RWPE2 (cell line): ENCODE results near the gene KIF26A.

Source experiments
- ATAC-seq: fragments of 200-7000 bp; cut with Tn5 transposase; 3 replicates; pipeline ENCODE4 v1.9.1; 2021; ENCODE audit warnings: low read depth
- DNase-seq: peaks from one replicate; pipeline ENCODE4 v3.0.0-alpha.2; 2020; ENCODE audit warnings: low spot score
- H3K27ac ChIP-seq: fragments of 450-650 bp; 2 replicates; pipeline ENCODE4 v1.5.1; 2017; ENCODE audit warnings: mild to moderate bottlenecking; ENCODE audit not compliant: poor library complexity, severe bottlenecking
- H3K27me3 ChIP-seq: fragments of 250-450 bp; sonication (Bioruptor Pico); 2 replicates; pipeline ENCODE4 v1.5.1; 2021; ENCODE audit warnings: mild to moderate bottlenecking, moderate library complexity; ENCODE audit not compliant: insufficient read depth, poor library complexity, severe bottlenecking
- H3K36me3 ChIP-seq: fragments of 250-450 bp; sonication (Bioruptor Pico); 2 replicates; pipeline ENCODE4 v1.5.1; 2020; ENCODE audit warnings: low read depth, mild to moderate bottlenecking, moderate library complexity
- H3K4me1 ChIP-seq: fragments of 250-450 bp; sonication (Bioruptor Pico); 2 replicates; pipeline ENCODE4 v1.5.1; 2021; ENCODE audit warnings: mild to moderate bottlenecking, moderate library complexity; ENCODE audit not compliant: insufficient read depth, poor library complexity, severe bottlenecking
- H3K4me3 ChIP-seq: fragments of 250-450 bp; sonication (Bioruptor Pico); 2 replicates; pipeline ENCODE4 v1.5.1; 2021; ENCODE audit warnings: mild to moderate bottlenecking, moderate library complexity; ENCODE audit not compliant: severe bottlenecking
- H3K9me3 ChIP-seq: fragments of 250-450 bp; sonication (Bioruptor Pico); 2 replicates; pipeline ENCODE4 v1.5.1; 2021; ENCODE audit warnings: mild to moderate bottlenecking, moderate library complexity; ENCODE audit not compliant: severe bottlenecking
- TF ChIP-seq, protein P1 (sequence below): fragments of 450-650 bp; IDR thresholded peaks from one replicate; pipeline ENCODE4 v1.5.1; 2017; ENCODE audit warnings: mild to moderate bottlenecking, moderate library complexity; ENCODE audit not compliant: poor library complexity, severe bottlenecking

KIF26A gene

DNA sequence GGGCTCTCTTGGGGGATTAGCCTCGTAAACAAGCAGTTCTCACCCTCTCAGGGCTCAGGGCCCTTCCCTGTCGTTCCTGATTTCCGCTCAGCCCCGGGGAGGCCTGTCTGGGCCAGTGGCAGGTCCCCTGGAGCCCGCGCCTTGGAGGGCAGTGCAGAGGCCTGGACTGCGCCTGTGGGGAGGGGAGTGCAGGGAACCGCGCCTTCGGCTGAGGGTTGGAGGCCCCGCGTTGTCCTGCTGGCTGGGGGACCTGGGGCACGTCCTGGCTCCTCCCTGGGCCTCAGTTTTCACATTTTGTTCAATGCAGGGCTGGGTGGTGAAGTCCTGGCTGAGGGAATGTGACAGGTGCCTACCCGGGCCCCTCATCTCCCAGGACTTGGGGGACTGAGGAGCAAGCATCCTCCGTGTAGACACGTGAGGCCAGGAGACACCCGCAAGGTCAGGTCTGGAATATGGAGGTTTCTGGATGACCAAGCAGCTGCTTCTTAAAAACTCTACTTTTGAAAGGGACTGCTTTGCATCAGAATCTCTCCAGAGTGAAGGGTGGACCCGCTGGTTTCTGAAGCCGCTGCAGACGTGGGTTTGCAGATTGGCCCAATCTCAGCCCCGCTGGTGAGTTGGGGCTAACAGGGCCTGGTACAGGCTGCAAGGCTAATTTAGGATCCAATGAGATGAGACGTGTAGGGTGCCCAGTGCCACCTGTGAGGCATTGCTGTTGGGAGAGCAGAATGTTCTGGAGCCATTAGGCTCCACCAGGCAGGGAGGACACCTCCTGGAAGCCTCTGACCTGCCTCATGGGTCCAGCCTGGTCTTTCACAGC, 80.2 kb downstream of the KIF26A start:
- no peak overlapping the region for H3K27ac ChIP-seq
- H3K36me3 ChIP-seq = no peaks in the 10 kb centered on the region
- H3K4me1 ChIP-seq = no peaks in the 10 kb centered on the region
- TF ChIP-seq, protein P1, sequence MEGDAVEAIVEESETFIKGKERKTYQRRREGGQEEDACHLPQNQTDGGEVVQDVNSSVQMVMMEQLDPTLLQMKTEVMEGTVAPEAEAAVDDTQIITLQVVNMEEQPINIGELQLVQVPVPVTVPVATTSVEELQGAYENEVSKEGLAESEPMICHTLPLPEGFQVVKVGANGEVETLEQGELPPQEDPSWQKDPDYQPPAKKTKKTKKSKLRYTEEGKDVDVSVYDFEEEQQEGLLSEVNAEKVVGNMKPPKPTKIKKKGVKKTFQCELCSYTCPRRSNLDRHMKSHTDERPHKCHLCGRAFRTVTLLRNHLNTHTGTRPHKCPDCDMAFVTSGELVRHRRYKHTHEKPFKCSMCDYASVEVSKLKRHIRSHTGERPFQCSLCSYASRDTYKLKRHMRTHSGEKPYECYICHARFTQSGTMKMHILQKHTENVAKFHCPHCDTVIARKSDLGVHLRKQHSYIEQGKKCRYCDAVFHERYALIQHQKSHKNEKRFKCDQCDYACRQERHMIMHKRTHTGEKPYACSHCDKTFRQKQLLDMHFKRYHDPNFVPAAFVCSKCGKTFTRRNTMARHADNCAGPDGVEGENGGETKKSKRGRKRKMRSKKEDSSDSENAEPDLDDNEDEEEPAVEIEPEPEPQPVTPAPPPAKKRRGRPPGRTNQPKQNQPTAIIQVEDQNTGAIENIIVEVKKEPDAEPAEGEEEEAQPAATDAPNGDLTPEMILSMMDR = no peak
- H3K4me3 ChIP-seq = no peak overlapping the region
- H3K9me3 ChIP-seq = no peaks in the 10 kb centered on the region
- DNase-seq (peak; percentile 70), ATAC-seq (no peak)
- H3K27me3 ChIP-seq = peaks cover 35% of the 10 kb centered on the region

DNA sequence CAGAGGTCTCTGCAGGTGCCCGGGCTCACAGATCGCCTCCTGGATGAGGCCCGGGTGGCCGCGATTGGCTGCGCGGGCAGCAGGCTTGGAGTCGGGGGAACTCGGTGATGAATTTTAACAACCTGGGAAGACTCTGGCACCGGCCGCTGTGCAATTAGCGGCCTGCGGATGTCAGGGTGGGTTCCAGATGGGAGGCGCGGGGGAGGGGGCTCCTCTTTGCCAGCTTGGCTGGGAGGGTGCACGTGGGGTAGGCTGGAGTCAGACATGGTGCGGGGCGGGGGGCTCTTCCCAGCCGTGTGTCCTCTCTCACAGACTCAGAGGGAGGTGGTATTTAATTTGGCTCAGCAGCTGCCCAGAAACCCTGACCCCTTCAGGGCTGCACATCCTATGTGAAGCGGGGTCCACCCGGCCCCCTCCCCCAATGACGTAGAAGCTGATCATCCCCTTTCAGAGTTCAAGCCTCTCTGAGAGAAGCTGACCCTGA, 81.4 kb downstream of the KIF26A start:
- no peak overlapping the region for H3K4me3 ChIP-seq
- no peaks in the 10 kb centered on the region for H3K9me3 ChIP-seq
- no peaks in the 10 kb centered on the region for H3K4me1 ChIP-seq
- no peak overlapping the region for H3K27ac ChIP-seq
- H3K36me3 ChIP-seq = no peaks in the 10 kb centered on the region
- H3K27me3 ChIP-seq = peaks cover 30% of the 10 kb centered on the region
- no peak for ATAC-seq
- DNase-seq = peak; percentile 55
- TF ChIP-seq, protein P1 = no peak

DNA sequence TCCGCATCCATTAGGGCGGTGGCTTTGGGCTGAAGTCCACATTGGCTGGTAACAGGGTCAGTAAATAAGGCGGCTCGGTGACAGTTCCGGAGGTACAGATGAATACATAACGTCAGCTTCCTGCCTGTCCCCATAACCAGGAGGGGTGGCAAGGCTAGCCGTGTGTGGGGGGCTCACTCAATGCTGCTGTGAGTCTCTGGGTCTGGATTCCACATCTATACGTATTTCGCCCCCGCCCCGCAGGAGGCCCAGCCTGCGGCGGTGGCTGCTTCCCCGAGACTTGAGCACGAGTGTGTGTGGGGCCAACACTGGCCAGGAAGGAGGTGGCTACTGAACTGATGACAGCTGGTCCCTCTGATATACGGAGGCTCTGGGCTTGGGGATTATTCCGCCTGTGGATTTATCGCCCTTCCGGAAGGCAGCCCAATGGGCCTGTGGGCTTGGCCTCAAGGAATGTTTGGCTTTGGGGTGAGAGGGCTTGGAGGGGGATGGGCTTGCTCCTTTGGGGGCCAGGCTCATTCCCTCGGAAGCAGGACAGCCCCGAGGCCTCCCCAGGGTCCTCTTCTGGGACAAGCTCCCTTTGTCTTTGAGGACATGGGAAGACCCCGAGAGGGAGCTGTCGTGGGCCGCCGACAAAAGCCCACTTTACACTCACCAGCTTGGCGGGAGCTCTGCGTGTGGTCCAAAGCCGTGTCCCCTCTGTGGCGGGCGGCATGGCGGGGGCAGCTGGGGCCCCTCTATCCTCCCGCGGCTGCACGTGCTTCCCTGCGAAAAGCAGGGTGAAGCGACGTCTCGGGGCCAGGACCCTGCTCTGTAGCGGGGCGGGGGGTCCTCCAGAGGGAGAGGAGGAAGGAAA, 82.1 kb downstream of the KIF26A start:
- no peak overlapping the region for H3K4me3 ChIP-seq
- TF ChIP-seq, protein P1 = no peak
- peak; percentile 60 for DNase-seq
- H3K4me1 ChIP-seq = no peaks in the 10 kb centered on the region
- H3K36me3 ChIP-seq = no peaks in the 10 kb centered on the region
- no peaks in the 10 kb centered on the region for H3K9me3 ChIP-seq
- H3K27ac ChIP-seq = no peak overlapping the region
- peaks cover 30% of the 10 kb centered on the region for H3K27me3 ChIP-seq
- no peak for ATAC-seq

DNA sequence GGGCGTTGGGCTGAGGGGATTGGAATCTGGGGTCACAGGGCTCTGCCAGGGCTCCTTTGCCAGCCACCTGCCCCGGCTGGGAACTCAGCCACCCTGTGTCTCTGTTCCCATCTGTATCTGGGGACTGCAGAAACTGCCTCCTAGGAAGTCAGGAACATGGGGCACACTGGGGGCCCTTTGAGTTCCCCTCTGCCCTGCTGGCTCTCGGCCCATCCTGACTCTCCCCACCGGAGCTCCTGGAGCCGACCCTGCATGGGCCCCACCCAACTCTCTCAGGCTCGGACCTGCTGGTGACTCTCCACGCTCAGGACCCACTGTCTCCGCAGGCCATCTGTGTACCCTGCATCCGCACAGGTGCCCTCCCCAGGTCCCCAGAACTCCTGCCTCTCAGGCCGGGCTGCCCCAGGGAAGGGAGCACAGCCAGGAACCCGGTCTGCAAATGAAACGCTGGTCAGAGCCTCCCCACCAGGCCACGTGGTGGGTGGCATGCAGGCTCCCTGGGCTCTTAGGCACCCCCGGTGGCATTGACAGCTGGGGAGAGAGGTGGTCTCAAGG, 82.8 kb downstream of the KIF26A start:
- ATAC-seq (no peak), DNase-seq (peak; percentile 68)
- Histone ChIP-seq H3K4me1 (no peaks in the 10 kb centered on the region), H3K4me3 (no peak overlapping the region), H3K27me3 (peaks cover 30% of the 10 kb centered on the region), H3K9me3 (no peaks in the 10 kb centered on the region), H3K27ac (no peak overlapping the region), H3K36me3 (no peaks in the 10 kb centered on the region)
- TF ChIP-seq, protein P1 = no peak
